HEK293 (cell line): ENCODE data around the gene CDK6.

Source experiments
- CTCF ChIA-PET: fragments of 350-600 bp; formaldehyde crosslinking; extraction: SDS; loops from one replicate; lab custom pipeline; 2021; ENCODE audit warnings: antibody characterized with exemption; lab: Yijun Ruan, JAX
- POLR2A ChIA-PET: fragments of 300-600 bp; formaldehyde crosslinking; extraction: SDS; loops from one replicate; lab custom pipeline; 2020; ENCODE audit warnings: antibody characterized with exemption, inconsistent platforms; lab: Yijun Ruan, JAX
- H3K27ac ChIP-seq: fragments of 200-500 bp; sonication (Bioruptor generic); 2 replicates; pipeline ENCODE4 v1.5.1; 2014; ENCODE audit warnings: low read depth, low read length, control low read depth, inconsistent platforms; ENCODE audit errors: extremely low read depth
- H3K36me3 ChIP-seq, 2 experiments: fragments of 200-500 bp in 1 of 2; sonication (Bioruptor generic) in 1 of 2; 1 replicate in 1 of 2; 2 replicates in 1 of 2; pipeline ENCODE4 v1.5.1; 2014 to 2017; ENCODE audit warnings: inconsistent platforms in 2 of 2, low read length in 2 of 2; ENCODE audit not compliant: control insufficient read depth in 2 of 2, insufficient read depth in 1 of 2
- H3K4me1 ChIP-seq: fragments of 200-500 bp; sonication (Bioruptor generic); 2 replicates; pipeline ENCODE4 v1.5.1; 2014; ENCODE audit warnings: mild to moderate bottlenecking, low read length, inconsistent platforms; ENCODE audit not compliant: control insufficient read depth, insufficient read depth
- H3K4me3 ChIP-seq: 2 replicates; pipeline ENCODE4 v1.5.1; 2011; ENCODE audit warnings: low read depth, mild to moderate bottlenecking, control low read depth, low read length, moderate library complexity
- H3K9me3 ChIP-seq: fragments of 200-500 bp; sonication (Bioruptor generic); 2 replicates; pipeline ENCODE4 v1.5.1; 2014; ENCODE audit warnings: low read depth, low read length, inconsistent platforms; ENCODE audit not compliant: control insufficient read depth, insufficient read depth
- BCL11B ChIP-seq: fragments of 450-650 bp; formaldehyde crosslinking; IDR thresholded peaks from 2 replicates; pipeline ENCODE4 v1.5.1; 2016; ENCODE audit warnings: low read depth, missing biosample characterization, missing genetic modification characterization
- ELK4 ChIP-seq: IDR thresholded peaks from 2 replicates; pipeline ENCODE4 v1.6.1; 2011; ENCODE audit warnings: mild to moderate bottlenecking, low read depth, low read length, borderline replicate concordance
- HOXA7 ChIP-seq: sonication (generic); formaldehyde crosslinking; IDR thresholded peaks from 2 replicates; pipeline ENCODE4 v1.8.1; 2022; ENCODE audit warnings: missing genetic modification reagents, borderline replicate concordance
- OVOL3 ChIP-seq: fragments of 450-650 bp; formaldehyde crosslinking; IDR thresholded peaks from 2 replicates; pipeline ENCODE4 v1.5.1; 2016; ENCODE audit warnings: missing biosample characterization, missing genetic modification characterization
- PRDM4 ChIP-seq: fragments of 450-650 bp; formaldehyde crosslinking; IDR thresholded peaks from 2 replicates; pipeline ENCODE4 v1.5.1; 2017; ENCODE audit warnings: missing biosample characterization, missing genetic modification characterization
- RBAK ChIP-seq: fragments of 450-650 bp; formaldehyde crosslinking; IDR thresholded peaks from 2 replicates; pipeline ENCODE4 v1.5.1; 2016; ENCODE audit warnings: missing biosample characterization, missing genetic modification characterization
- SALL2 ChIP-seq: fragments of 450-650 bp; formaldehyde crosslinking; IDR thresholded peaks from 2 replicates; pipeline ENCODE4 v1.5.0; 2017; ENCODE audit warnings: missing biosample characterization, mild to moderate bottlenecking, missing genetic modification characterization, borderline replicate concordance
- TCF7L2 ChIP-seq: IDR thresholded peaks from 2 replicates; pipeline ENCODE4 v1.6.1; 2011; ENCODE audit warnings: low read depth, mild to moderate bottlenecking, inconsistent platforms, low read length, moderate library complexity, borderline replicate concordance
- WT1 ChIP-seq: fragments of 450-650 bp; formaldehyde crosslinking; IDR thresholded peaks from 2 replicates; pipeline ENCODE4 v1.5.1; 2016; ENCODE audit warnings: missing biosample characterization, missing genetic modification characterization
- ZBTB1 ChIP-seq: fragments of 450-650 bp; formaldehyde crosslinking; IDR thresholded peaks from 2 replicates; pipeline ENCODE4 v1.5.1; 2016; ENCODE audit warnings: missing biosample characterization, missing genetic modification characterization
- ZBTB17 ChIP-seq: fragments of 450-650 bp; formaldehyde crosslinking; IDR thresholded peaks from 2 replicates; pipeline ENCODE4 v1.5.1; 2016; ENCODE audit warnings: missing biosample characterization, missing genetic modification characterization
- ZBTB20 ChIP-seq: fragments of 450-650 bp; formaldehyde crosslinking; IDR thresholded peaks from 2 replicates; pipeline ENCODE4 v1.5.1; 2016; ENCODE audit warnings: missing biosample characterization, missing genetic modification characterization
- ZFP37 ChIP-seq: fragments of 450-650 bp; formaldehyde crosslinking; IDR thresholded peaks from 2 replicates; pipeline ENCODE4 v1.5.1; 2016; ENCODE audit warnings: missing biosample characterization, missing genetic modification characterization
- ZNF146 ChIP-seq: fragments of 450-650 bp; formaldehyde crosslinking; IDR thresholded peaks from 2 replicates; pipeline ENCODE4 v1.5.1; 2016; ENCODE audit warnings: missing biosample characterization, missing genetic modification characterization
- ZNF175 ChIP-seq: fragments of 450-650 bp; formaldehyde crosslinking; IDR thresholded peaks from 2 replicates; pipeline ENCODE4 v1.5.1; 2016; ENCODE audit warnings: missing biosample characterization, missing genetic modification characterization
- ZNF302 ChIP-seq: fragments of 450-650 bp; formaldehyde crosslinking; IDR thresholded peaks from 2 replicates; pipeline ENCODE4 v1.5.1; 2016; ENCODE audit warnings: missing biosample characterization, missing genetic modification characterization, low read depth
- ZNF341 ChIP-seq: fragments of 450-650 bp; formaldehyde crosslinking; IDR thresholded peaks from 2 replicates; pipeline ENCODE4; 2016; ENCODE audit warnings: low read depth, missing biosample characterization, missing genetic modification characterization
- ZNF37A ChIP-seq: fragments of 450-650 bp; IDR thresholded peaks from 2 replicates; pipeline ENCODE4 v1.5.1; 2018; ENCODE audit warnings: missing biosample characterization, missing genetic modification characterization
- ZNF48 ChIP-seq: fragments of 450-650 bp; formaldehyde crosslinking; IDR thresholded peaks from 2 replicates; pipeline ENCODE4 v1.5.1; 2016; ENCODE audit warnings: missing biosample characterization, missing genetic modification characterization
- ZNF555 ChIP-seq: fragments of 450-650 bp; formaldehyde crosslinking; conservative IDR thresholded peaks from 2 replicates; pipeline ENCODE4 v1.5.1; 2017; ENCODE audit warnings: missing biosample characterization, mild to moderate bottlenecking, missing genetic modification characterization, inconsistent platforms
- ZNF585B ChIP-seq: fragments of 450-650 bp; formaldehyde crosslinking; IDR thresholded peaks from 2 replicates; pipeline ENCODE4 v1.5.1; 2016; ENCODE audit warnings: missing biosample characterization, missing genetic modification characterization
- ZNF596 ChIP-seq: fragments of 450-650 bp; IDR thresholded peaks from 2 replicates; pipeline ENCODE4 v1.5.0; 2018; ENCODE audit warnings: missing biosample characterization, mild to moderate bottlenecking, missing genetic modification characterization, moderate library complexity
- ZNF664 ChIP-seq: fragments of 450-650 bp; formaldehyde crosslinking; IDR thresholded peaks from 2 replicates; pipeline ENCODE4 v1.5.1; 2016; ENCODE audit warnings: missing biosample characterization, missing genetic modification characterization
- ZNF776 ChIP-seq: fragments of 450-650 bp; formaldehyde crosslinking; IDR thresholded peaks from 2 replicates; pipeline ENCODE4 v1.5.0; 2017; ENCODE audit warnings: missing biosample characterization, missing genetic modification characterization, borderline replicate concordance
- ZNF785 ChIP-seq: fragments of 450-650 bp; formaldehyde crosslinking; IDR thresholded peaks from 2 replicates; pipeline ENCODE4 v1.5.1; 2016; ENCODE audit warnings: missing biosample characterization, missing genetic modification characterization
- TF ChIP-seq, protein P1 (sequence below): fragments of 450-650 bp; formaldehyde crosslinking; IDR thresholded peaks from 2 replicates; pipeline ENCODE4 v1.5.1; 2016; ENCODE audit warnings: missing biosample characterization, missing genetic modification characterization

The CDK6 gene

DNA sequence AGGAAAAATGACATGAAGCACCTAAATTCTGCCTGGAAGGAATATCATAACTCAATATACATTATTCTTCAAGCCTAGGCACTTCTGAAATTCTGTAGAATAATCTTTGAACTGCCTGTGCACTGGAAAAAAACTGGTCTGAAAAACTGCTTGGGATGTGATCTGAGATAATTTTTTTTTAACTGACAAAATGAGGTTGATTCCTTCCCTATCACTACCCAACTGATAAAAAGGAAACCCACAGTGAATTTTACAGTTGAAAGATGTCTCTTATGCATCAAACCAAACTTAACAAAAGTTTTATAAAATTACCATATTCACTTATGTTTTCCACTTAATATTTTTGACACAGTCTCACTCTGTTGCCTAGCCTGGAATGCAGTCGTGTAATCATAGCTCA lies 179.0 kb downstream of the CDK6 start:
- no peak overlapping the region for H3K4me3 ChIP-seq
- H3K9me3 ChIP-seq: no peaks in the 10 kb centered on the region
- CTCF ChIA-PET: no interaction called here
- no peaks in the 10 kb centered on the region for H3K36me3 ChIP-seq
- no peak for TF ChIP-seq ZNF48 (tag by site-specific recombination)
- TF ChIP-seq PRDM4 (tag by site-specific recombination): no peak
- no peak for TF ChIP-seq ZBTB17
- no peak for TF ChIP-seq TCF7L2
- TF ChIP-seq ZNF37A: no peak
- no peak for TF ChIP-seq ZNF585B (tag by site-specific recombination)
- TF ChIP-seq ZNF302 (tag by site-specific recombination): no peak
- TF ChIP-seq ZNF664 (tag by site-specific recombination): no peak
- TF ChIP-seq ZFP37 (tag by site-specific recombination): no peak
- TF ChIP-seq HOXA7 (CRISPR knock-in tag): no peak
- no peak for TF ChIP-seq BCL11B (tag by site-specific recombination)
- no peak for TF ChIP-seq ZNF785 (tag by site-specific recombination)
- no peak for TF ChIP-seq ZNF776 (tag by site-specific recombination)
- TF ChIP-seq ZBTB20 (tag by site-specific recombination): no peak
- TF ChIP-seq OVOL3 (tag by site-specific recombination): no peak
- no peak for TF ChIP-seq WT1 (tag by site-specific recombination)
- no peak overlapping the region for H3K27ac ChIP-seq
- H3K4me1 ChIP-seq: no peaks in the 10 kb centered on the region
- POLR2A ChIA-PET: no interaction called here

DNA sequence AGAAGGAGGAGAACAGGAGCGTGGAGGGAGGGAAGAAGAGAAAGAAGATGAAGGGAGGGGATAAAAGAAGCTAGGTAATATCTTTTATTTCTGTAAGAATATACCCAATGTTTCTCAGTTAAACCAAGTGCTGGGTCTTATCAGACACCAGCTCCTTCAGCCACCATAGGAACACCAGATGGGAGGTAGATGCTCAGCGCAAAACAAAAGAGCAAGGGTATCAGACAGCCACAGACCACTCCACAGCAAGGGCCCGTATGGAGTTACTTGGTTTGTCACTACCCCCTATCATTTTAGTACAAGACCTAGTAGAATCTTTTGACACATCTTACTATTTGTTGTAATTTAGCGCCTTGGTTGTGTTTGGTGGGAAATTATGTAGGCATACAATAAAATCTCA lies 180.3 kb downstream of the CDK6 start:
- Histone ChIP-seq H3K27ac (no peak overlapping the region), H3K4me3 (no peak overlapping the region), H3K9me3 (no peaks in the 10 kb centered on the region), H3K4me1 (no peaks in the 10 kb centered on the region), H3K36me3 (no peaks in the 10 kb centered on the region)
- ChIA-PET CTCF (no interaction called here), POLR2A (no interaction called here)
- TF ChIP-seq ZBTB17 (no peak), ZBTB1 (no peak), ELK4 (no peak), ZNF555 (no peak), SALL2 (tag by site-specific recombination) (no peak), ZNF341 (no peak)

DNA sequence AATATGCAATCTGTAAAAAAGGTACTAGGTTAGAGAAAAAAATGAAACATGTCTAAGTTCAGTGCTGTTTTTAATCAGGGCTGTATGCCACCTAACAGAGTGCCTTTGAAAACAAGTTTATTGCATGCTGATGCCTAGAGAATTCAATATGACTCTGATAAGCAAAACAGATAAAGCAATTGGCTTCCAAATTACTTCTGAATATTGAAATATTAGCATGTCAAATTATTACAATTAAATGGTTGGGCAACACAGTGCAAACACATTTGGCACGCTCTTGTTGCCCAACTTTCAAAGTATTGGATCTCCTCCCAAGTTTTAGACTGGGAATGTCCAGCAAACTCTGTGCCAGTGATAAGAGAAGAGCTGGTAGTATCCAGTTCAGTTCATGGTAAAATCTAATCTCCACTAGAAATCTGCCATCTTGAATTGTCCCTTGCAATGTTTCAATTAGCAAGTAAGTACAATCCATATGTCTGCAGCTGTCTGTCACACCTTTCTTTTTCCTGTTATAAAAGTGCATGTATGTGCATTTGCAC lies 181.0 kb downstream of the CDK6 start:
- ChIA-PET POLR2A (no interaction called here), CTCF (no interaction called here)
- H3K36me3 ChIP-seq: no peaks in the 10 kb centered on the region
- no peaks in the 10 kb centered on the region for H3K9me3 ChIP-seq
- H3K4me1 ChIP-seq: no peaks in the 10 kb centered on the region
- H3K27ac ChIP-seq: no peak overlapping the region
- no peak overlapping the region for H3K4me3 ChIP-seq
- TF ChIP-seq ZNF175 (no peak), PRDM4 (tag by site-specific recombination) (no peak), ELK4 (no peak), ZNF48 (tag by site-specific recombination) (no peak), ZNF596 (tag by site-specific recombination) (no peak), ZNF146 (tag by site-specific recombination) (no peak), RBAK (no peak)
- TF ChIP-seq, protein P1, sequence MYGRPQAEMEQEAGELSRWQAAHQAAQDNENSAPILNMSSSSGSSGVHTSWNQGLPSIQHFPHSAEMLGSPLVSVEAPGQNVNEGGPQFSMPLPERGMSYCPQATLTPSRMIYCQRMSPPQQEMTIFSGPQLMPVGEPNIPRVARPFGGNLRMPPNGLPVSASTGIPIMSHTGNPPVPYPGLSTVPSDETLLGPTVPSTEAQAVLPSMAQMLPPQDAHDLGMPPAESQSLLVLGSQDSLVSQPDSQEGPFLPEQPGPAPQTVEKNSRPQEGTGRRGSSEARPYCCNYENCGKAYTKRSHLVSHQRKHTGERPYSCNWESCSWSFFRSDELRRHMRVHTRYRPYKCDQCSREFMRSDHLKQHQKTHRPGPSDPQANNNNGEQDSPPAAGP (tag by site-specific recombination): no peak
